ENCODE results near the gene THOC3.
"Not testable (repeated sequence)": the region's sequence is repeated elsewhere in the genome, so short reads cannot be mapped to it uniquely, and the experiment has no call there.

- not testable (repeated sequence) for TF ChIP-seq CTCF (conservative IDR thresholded peaks at IDR 0.05; ENCODE audit: low read length); EZH2phosphoT487 (IDR thresholded peaks at IDR 0.05; ENCODE audit: borderline replicate concordance)
Measured at GRCh38 chr5:176010202-176010601, 42.1 kb upstream of the THOC3 start.

All from Loucy (cell line).